ENCODE measurements around the gene PLEKHB1. TPM values are rescaled to one million over a fixed set of nuclear protein-coding genes. Genes with fewer than 3 reads are reported as not detected.

Gene PLEKHB1
- total RNA-seq, 1 experiment from 2014 or later = 37.1 TPM

- Histone ChIP-seq H4K5ac (ENCODE audit: insufficient read length, low read depth, low read length) (no peak overlapping the region), H3K14ac (ENCODE audit: insufficient read depth, low read length) (no peak overlapping the region), H2AK5ac (ENCODE audit: insufficient read length, low read length) (no peak overlapping the region), H3K23me2 (ENCODE audit: insufficient read length, low read depth, low read length, poor library complexity, severe bottlenecking) (no peaks in the 10 kb centered on the region), H2BK120ac (ENCODE audit: low read depth, low read length, poor library complexity, severe bottlenecking) (no peak overlapping the region), H3K79me1 (ENCODE audit: insufficient read depth, low read depth, low read length, poor library complexity, severe bottlenecking) (no peaks in the 10 kb centered on the region), H3K18ac (ENCODE audit: insufficient read length, low read depth, low read length) (no peak overlapping the region), H3K27ac (ENCODE audit: insufficient read length, low read depth, low read length) (no peak overlapping the region), H4K20me1 (ENCODE audit: control insufficient read depth, insufficient read depth, insufficient read length) (peaks cover 2% of the 10 kb centered on the region), H4K8ac (replicated peaks; ENCODE audit: insufficient read length, low read depth, low read length) (no peak overlapping the region), H2BK15ac (ENCODE audit: low read depth, low read length) (no peak overlapping the region), H4K91ac (ENCODE audit: insufficient read length, low read depth, low read length) (no peak overlapping the region), H3K4me2 (ENCODE audit: insufficient read depth, insufficient read length, low read length) (no peak overlapping the region), H2BK5ac (ENCODE audit: insufficient read length, low read length) (no peak overlapping the region), H3K9me3 (ENCODE audit: control insufficient read depth, low read depth, low read length) (no peaks in the 10 kb centered on the region), H3K4me1 (ENCODE audit: insufficient read depth, low read length) (no peaks in the 10 kb centered on the region), H3K4ac (ENCODE audit: low read depth, low read length) (no peak overlapping the region), H2AFZ (ENCODE audit: low read length) (no peak overlapping the region), H3K27me3 (ENCODE audit: insufficient read depth, low read length) (no peaks in the 10 kb centered on the region), H2BK12ac (ENCODE audit: insufficient read length, low read depth, low read length) (no peak overlapping the region), H3K23ac (ENCODE audit: insufficient read length, low read depth, low read length) (no peak overlapping the region), H3K9ac (ENCODE audit: extremely low read depth, insufficient read length, low read length) (no peak overlapping the region), H3K79me2 (ENCODE audit: insufficient read depth, low read length) (no peaks in the 10 kb centered on the region), H2BK20ac (ENCODE audit: low read depth, low read length, poor library complexity, severe bottlenecking) (no peak overlapping the region), H3T11ph (ENCODE audit: low read length) (no peak overlapping the region), H3K56ac (ENCODE audit: insufficient read length, low read depth, low read length) (no peak overlapping the region)
- Mint-ChIP-seq H3K9me3 (no peaks in the 10 kb centered on the region), H3K4me3 (no peak overlapping the region), H3K36me3 (ENCODE audit: insufficient read depth in 1 of 3, low read depth in 3 of 3) (peaks cover 1 to 28% (median 23%) of the 10 kb centered on the region in 3 experiments; a peak in 5 of 7 replicates), H3K27me3 (ENCODE audit: low read depth) (no peaks in the 10 kb centered on the region), H3K27ac (no peak overlapping the region), H3K4me1 (peaks cover 2 to 4% of the 10 kb centered on the region in 2 experiments; a peak in 1 of 4 replicates)
- WGBS (ENCODE audit: extremely low coverage, insufficient read length, low lambda C conversion rate) = no CpG with 5 or more reads among the region's 2 CpGs
- no peak for DNase-seq
- no peak for TF ChIP-seq CTCF (conservative IDR thresholded peaks at IDR 0.05)
Observed at GRCh38 chr11:73680687-73681086, 34.3 kb downstream of the PLEKHB1 start.

All from H9 (cell line).